Daoy (cell line): ENCODE data around the gene TMED3. TPM values are rescaled to one million over a fixed set of nuclear protein-coding genes. Genes with fewer than 3 reads are reported as not detected.
"Not testable (repeated sequence)": the region's sequence is repeated elsewhere in the genome, so short reads cannot be mapped to it uniquely, and the experiment has no call there.

Experiments used
- DNase-seq: peaks from one replicate; pipeline ENCODE4 v3.0.0-alpha.2; 2015; ENCODE audit warnings: low read depth
- total RNA-seq: library from RNA; depleted of rRNA; stranded (reverse); fragments of >200 nt; shearing (Covaris generic); gene quantifications from 2 replicates; pipeline ENCODE4 v1.2.3, GENCODE V29; 2014

Gene TMED3
- total RNA-seq, 1 experiment from 2014 or later, result 86.1 TPM

DNA sequence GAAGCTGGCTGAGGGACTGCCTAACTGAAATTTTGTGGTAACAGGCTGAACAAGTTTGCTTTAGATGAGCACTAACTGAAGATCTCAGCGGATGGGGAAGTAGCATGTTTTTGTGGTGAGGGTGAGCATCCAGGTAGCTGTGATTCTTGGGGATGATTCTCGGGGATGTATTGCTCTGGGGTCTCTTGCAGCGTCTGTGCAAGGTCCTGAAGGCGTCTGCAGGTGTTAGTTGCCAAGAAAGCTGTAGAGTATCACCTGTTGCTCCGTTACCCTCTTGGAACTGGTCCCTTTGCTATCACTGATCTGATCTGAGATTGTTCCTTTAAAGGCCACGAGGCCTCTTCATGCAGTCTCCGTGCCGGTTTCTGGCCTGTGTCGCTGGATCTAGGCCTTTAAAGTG, 6.0 kb downstream of the TMED3 start:
- no peak for DNase-seq

DNA sequence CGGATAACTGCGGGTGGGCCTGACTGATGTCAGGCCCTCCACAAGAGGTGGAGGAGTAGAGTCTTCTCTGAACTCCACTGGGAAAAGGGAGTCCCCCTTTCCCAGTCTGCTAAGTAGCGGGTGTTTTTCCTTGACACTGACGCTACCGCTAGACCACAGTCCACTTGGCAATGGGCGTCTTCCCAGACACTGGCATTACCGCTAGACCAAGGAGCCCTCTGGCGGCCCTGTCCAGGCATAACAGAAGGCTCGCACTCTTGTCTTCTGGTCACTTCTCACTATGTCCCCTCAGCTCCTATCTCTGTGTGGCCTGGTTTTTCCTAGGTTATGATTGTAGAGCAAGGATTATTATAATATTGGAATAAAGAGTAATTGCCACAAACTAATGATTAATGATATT, 9.1 kb downstream of the TMED3 start:
- DNase-seq, result not testable (repeated sequence)

DNA sequence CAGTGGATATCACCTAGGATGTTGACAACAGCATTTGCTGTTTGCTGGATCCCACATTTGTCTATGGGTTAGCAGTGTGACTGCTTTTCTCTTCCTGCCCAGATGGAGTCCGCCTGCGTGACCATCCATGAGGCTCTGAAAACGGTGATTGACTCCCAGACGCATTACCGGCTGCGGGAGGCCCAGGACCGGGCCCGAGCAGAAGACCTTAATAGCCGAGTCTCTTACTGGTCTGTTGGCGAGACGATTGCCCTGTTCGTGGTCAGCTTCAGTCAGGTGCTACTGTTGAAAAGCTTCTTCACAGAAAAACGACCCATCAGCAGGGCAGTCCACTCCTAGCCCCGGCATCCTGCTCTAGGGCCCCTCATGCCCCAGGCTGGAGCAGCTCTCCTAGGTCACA, 11.0 kb downstream of the TMED3 start:
- DNase-seq, result no peak

DNA sequence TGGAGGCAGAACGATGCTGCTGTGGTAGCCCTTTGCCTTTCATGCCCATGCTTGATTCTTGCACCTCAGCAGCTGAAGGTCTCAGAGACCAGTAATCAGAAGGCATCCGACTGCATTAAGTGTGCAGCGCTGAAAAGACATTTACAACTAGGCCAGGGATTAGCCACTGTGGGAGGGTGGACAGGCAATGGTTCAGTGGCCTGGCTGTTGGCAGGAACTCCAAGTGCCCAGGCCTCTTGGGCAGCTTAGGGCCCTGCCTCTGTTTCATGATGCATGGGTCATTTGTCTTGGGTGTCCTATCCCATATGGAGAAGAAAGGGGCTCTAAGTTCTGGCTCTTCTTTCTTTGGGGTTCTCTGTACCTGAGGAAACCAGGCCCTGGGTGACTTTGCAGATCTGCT, 11.4 kb downstream of the TMED3 start:
- no peak for DNase-seq

DNA sequence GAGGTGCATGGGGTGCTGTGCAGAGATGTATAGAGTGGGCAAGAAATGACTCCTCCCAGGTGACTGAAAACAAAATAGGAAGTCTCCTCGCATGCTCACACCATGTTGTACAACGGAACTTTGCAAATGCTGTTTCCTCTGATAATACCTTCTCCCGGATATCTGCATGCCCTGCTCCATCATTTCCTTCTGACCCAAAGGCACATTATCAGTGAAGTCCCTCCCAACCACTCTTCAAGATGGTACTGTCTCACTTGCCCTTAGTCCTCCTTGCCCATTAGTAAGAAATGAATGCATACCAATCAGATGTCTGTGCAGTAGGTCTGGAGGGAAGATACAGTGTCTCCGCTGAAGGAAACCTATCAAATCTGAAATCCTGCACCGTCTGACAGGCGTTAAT, 12.0 kb downstream of the TMED3 start:
- DNase-seq, result no peak

DNA sequence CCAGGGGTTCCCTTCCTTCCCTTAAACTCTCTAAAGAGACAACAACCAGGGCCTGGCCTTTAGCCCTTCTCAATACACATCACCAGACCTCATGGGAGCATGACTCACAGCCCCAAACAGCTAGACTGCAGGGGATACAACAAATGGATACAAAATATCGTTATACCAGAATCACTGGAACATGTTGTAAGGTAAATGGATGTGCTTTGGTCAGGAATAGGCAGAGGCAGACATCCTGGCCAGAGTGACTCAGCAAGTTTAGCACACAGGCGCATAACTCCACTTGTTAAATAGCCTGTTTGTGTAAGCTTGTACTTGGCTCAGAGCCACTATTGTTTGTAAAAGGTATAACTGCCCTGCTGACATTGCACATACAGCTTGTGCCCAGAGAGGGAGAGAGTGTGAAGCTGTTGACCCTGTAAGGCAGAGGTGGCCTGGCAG, 18.3 kb downstream of the TMED3 start:
- DNase-seq, result peak; percentile 52

DNA sequence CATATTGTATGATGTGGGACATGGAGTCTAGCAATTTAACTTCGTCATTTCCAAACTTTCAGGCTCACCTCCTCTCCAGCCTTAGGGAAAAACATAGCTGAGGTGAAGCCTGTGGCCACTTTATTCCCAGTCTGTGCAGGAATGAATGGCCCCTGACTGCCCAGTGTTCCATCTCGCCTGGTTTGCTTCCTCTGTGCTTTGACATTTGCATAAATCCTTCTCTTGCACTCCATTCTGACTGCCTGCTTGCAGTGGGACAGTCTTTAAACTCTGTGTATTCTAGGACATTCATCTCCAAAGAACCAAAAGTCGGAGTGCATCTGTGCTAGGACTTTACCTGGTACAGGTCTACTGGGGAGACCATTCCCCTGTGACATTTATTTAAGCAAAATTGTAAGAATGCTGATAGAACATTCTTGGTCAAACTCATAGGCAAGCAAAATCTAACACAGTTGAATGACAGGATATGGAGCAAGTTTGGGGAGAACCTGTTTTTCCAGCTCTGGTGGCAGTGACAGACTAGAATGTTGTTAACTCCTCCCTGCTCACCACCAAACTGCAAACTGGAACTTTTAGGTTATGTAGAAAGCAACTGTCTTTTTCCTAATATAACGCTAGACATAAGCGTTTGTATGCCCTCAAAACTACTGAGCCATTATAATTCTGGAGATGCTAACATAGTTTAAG, 22.1 kb downstream of the TMED3 start:
- DNase-seq, result no peak

DNA sequence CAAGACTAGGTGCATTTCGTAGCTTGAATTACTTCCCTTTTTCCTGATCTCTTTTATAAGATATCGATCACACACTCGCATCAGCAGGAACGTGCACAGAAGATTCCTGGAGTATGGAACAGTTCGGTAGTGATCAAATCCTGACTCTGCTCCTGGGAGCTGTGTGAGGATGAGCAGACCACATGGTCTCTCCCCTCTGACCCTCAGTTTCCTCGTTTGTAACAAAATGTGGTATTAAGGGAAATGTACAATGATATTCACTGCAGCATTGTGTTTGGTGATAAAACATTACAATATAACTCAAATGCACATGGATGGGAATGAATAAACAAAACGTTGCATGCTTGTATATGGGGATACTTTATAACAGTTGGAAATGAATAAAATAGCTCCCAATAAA, 26.7 kb downstream of the TMED3 start:
- no peak for DNase-seq

DNA sequence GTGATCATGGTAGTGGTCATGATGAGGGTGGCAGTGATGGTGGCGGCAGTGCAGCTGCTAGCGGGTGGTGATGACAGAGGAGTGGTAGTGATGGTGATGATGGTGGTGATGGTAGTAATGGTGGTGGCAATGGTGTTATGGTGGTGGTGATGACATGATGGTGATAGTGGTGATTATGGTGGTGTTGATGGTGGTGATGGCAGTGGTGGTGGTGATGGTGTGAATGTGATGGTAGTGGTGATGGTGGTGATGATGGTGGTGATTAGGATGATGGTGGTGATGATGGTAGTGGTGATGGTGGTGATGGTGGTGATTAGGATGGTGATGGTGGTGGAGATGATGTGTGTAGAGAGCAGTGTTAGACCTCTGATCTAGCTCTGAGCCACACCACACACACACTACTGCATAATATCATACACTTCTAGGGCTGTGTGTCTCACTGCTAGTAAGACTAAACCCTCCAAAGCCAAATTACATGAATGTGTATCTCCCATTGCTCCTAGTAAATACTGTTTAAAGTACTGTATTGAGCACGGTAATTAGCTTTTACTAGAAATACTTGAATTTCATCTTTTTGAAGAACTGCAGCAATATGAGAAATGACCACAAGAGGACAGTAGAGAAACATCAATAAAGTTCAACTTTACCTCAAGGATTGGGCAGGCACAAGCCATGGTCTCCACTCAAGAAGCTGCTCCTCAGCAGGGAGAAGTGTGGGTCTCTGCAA, 28.8 kb downstream of the TMED3 start:
- peak; percentile 11 for DNase-seq

DNA sequence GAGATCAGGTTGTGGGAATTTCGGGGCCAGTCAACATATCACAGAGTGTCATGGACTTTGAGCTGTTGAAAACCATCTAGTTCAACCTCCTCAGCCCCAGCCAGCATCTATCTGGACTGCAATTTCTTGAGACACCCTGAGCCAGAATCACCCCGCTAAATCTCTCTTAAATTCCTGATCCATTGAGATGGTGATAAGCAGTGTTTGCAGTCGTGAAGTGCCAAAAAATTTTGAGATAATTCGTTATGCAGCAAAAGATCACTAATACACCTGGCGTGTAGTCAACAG, 29.3 kb downstream of the TMED3 start:
- DNase-seq, result no peak

DNA sequence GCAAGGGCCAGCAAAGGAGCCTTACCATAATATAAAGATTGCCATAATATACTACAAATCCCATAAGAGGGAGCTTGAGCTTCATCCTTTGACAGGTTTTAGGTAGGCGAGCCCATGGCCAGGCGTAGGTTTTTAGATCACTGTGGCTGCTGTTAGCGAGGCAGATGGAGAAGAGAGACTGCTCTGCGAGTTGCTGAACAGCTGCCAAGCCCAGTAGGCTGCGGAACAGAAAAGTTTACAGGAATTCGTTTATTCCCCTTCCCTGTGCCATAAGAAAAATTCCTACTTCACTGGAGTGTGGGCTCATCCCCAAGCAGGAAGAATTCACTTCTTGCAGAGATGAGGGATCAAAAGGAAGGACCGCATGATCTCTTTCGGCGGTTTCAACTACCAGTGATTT, 30.5 kb downstream of the TMED3 start:
- DNase-seq, result no peak

DNA sequence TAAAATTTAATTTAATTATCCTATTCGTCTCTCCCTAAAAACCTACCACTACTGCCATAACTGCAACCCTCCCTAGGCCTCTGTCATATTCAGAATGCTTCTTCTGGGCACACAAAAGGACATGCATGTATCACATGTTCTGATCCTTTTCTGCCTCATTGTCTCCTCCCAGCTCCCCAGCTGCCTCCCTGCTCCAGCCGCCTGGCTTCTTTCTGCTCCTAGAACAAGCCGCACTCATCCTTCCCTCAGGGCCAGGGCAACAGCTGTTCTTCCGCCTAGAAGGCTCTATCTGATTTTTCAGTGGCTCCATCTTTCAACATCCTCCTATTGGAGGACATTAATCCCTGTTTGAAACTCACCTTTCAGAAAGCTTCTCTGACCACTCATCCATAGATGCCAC, 38.6 kb downstream of the TMED3 start:
- DNase-seq, result peak; percentile 8

DNA sequence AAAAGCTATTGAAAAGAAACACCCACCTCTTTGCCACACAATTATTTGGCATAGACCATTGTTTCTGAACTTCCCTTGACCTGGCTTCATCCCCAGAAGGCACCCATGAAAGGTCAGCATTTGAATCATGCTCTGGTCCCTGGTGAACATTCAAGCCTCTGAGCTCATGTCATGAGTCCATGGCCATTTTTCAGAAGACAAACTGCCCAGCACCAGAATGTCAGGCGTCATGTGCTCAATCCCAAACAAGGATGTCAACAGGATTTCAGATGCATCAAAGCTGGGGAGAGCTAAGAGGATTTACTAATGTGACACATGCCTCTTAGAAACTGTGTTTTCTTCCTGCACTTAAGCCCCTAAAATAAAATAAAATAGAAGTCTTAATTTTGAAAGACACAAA, 41.3 kb downstream of the TMED3 start:
- DNase-seq, result no peak

DNA sequence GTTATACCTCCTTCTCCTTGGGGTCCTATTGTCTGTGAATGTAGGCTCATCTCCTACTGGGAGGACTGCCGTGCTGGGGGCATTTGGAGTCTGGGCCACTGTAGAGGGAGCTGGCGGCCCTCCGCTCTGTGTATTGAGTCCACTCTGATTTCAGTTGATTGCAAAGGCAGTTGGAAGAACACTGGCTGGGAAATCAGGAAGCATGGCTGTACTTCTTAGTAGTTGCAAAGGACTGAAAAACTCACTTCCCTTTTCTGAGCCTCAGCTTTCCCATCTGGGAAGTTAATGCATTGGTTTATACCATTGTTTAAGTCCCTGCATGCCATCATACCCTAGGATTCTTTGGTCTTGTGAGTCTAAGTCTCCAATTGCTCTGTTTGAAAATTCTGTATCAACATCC, 46.7 kb downstream of the TMED3 start:
- no peak for DNase-seq

DNA sequence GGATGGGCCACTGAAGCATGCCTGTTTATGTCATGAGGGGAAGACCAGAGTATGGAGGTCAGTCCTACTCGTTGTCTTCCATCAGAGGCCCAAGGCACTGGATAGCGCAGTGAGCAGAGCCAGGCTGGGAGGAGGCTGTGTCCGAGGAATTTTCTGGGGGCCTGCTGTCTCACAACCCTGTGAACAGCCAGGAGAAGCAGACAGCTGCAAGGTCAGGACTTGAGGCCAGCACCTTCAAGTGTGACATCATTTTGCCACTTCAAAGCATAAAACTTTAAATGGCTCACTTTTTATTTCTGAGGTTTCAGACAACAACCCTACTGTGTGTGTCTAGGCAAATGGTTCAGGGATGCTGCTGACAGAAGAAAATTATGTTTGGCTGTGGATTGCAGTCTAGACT, 47.2 kb downstream of the TMED3 start:
- no peak for DNase-seq

DNA sequence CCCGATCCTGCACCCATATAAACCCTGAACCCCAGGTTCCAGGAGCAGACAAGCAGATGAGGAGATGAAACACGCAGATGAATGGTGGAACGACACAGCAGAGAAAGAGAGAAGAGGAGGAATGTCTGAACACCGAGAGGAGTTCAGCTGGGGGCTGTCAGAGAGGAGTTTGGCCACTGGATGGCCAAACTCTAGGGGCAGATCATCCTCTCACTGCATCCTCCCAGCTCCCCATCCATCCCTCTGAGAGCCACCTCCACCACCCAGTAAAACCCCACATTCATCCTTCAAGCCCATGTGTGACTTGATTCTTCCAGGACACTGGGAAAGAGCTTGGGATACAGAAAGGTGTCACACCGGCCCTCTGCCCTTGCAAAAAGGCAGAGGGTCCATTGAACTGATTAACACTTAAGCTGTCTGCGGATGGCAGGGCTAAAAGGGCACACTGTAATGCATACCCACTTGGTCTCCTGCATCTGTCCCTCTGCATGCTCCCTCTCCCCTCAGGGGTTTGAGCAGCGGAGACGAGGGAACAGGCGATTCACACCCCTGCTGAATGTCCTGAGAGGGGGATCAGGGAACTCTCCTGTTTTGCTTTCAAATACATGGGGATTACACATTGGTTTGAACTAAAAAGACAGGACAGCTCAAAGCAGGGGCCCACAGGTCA, 53.8 kb downstream of the TMED3 start:
- DNase-seq, result no peak

DNA sequence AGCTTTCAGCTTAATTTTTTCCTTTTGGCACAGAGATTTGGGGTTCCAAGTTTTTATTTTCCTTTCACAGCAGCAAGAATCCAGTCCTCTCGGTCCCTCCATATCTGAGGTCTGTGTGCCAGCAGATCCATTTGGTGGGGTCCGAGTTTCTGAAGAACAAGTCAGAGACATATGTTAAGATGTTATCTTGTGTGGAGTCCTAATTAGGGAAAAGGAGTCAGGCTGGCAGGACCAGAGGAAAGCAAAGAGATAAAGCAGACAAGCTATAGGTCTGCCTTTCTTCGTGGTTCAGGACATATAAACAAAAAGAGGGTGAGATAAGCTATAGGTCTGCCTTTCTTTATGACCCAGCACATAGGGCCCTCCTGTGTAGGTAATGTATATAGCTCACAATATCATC, 54.9 kb downstream of the TMED3 start:
- DNase-seq, result no peak

DNA sequence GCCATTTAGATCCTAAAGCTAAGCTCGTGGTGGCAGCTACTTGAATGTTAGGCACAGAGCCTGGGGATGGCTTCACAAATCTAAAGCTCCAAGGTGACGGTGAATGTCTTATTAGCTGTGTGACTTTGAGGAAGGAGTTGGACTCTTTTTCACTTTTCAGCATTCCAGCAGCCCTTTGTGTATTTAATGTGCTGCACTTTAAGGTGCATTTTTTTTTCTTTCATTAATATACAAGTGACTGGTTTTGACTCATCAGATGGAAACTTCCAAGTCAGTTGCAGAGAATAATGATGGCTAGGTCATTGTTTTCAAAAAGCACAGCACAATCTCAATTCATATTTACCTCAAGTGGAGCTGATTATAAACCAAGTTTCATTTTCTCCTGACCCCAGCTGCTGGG, 55.8 kb downstream of the TMED3 start:
- no peak for DNase-seq

DNA sequence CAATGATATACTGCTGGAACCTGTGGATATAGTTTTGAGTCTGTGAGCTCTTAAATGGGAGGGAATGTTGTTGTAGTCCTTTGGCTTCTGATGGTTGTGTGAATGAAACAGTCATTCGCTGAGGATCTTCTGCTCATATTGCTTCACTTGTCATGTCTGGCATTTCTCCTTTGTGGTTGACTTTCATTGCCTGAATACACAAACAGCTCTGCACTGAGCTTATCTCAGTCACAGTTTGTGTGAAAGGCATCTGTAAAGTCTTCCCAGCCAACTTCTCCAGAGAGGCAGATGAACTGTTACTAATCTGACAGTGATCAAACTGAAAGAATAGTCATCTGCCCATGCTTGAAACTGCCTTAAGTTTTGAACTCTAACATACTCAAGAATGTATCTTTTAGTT, 59.8 kb downstream of the TMED3 start:
- DNase-seq, result peak; percentile 11

DNA sequence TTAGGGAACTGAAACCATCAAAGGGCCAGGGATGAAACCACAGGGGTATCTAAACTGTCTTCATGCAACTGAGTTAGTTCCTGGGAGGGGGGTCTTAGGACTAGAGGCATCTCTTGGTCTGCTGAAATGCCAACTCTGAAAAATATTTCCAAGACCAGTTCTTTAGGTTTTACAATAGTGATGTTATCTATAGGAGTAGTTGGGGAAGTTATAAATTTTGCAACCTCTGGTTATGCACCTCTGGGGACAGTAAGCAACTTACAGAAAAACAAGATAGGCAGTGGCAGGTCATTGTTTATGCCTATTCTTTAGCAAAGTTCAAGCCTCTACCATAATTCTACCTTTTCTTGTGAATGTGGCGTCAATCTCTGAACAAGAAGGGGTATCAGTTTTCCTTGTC, 60.7 kb downstream of the TMED3 start:
- DNase-seq, result no peak

DNA sequence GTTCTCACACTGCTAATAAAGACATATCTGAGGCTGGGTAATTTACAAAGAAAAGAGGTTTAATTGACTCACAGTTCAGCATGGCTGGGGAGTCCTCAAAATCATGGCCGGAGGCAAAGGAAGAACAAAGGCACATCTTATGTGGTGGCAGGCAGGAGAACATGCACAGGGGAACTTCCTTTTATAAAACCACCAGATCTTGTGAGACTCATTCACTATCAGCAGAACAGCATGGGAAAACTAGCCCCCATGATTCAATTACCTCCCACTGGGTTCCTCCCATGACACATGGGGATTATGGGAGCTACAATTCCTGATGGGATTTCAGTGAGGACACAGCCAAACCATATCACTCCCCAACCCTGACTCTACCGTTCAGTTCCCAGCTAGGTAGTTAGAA, 61.5 kb downstream of the TMED3 start:
- peak; percentile 13 for DNase-seq
